22Rv1 (cell line): ENCODE data around the gene CAMTA1.

Experiments
- ZFX ChIP-seq: fragments of 450-650 bp; IDR thresholded peaks from 2 replicates; pipeline ENCODE4 v1.6.1; 2017; ENCODE audit warnings: antibody characterized with exemption, borderline replicate concordance
- TF ChIP-seq, protein P1 (sequence below): fragments of 450-650 bp; IDR thresholded peaks from 2 replicates; pipeline ENCODE4 v1.5.1; 2017; ENCODE audit warnings: mild to moderate bottlenecking

DNA sequence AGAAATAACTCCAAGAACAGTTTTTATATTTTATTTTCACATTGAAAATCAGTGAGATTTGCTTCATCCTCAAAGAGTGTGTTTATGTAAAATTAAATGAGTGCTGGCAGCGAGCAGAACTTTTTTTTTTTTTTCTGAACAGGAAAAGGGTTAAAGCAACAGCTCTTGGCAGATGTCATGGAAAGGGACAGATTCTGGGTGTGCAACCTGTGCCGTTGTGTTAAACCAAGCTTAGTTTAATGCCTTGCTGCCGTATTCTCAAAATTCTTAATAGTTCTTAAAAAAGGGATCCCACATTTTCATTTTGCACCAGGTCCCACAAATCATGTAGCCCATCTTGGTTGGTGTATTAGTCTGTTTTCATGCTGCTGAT, 758.5 kb downstream of the CAMTA1 start:
- TF ChIP-seq, protein P1, sequence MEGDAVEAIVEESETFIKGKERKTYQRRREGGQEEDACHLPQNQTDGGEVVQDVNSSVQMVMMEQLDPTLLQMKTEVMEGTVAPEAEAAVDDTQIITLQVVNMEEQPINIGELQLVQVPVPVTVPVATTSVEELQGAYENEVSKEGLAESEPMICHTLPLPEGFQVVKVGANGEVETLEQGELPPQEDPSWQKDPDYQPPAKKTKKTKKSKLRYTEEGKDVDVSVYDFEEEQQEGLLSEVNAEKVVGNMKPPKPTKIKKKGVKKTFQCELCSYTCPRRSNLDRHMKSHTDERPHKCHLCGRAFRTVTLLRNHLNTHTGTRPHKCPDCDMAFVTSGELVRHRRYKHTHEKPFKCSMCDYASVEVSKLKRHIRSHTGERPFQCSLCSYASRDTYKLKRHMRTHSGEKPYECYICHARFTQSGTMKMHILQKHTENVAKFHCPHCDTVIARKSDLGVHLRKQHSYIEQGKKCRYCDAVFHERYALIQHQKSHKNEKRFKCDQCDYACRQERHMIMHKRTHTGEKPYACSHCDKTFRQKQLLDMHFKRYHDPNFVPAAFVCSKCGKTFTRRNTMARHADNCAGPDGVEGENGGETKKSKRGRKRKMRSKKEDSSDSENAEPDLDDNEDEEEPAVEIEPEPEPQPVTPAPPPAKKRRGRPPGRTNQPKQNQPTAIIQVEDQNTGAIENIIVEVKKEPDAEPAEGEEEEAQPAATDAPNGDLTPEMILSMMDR = no peak
- TF ChIP-seq ZFX = no peak
